ENCODE results near the gene ADORA2A.

The ADORA2A gene

DNA sequence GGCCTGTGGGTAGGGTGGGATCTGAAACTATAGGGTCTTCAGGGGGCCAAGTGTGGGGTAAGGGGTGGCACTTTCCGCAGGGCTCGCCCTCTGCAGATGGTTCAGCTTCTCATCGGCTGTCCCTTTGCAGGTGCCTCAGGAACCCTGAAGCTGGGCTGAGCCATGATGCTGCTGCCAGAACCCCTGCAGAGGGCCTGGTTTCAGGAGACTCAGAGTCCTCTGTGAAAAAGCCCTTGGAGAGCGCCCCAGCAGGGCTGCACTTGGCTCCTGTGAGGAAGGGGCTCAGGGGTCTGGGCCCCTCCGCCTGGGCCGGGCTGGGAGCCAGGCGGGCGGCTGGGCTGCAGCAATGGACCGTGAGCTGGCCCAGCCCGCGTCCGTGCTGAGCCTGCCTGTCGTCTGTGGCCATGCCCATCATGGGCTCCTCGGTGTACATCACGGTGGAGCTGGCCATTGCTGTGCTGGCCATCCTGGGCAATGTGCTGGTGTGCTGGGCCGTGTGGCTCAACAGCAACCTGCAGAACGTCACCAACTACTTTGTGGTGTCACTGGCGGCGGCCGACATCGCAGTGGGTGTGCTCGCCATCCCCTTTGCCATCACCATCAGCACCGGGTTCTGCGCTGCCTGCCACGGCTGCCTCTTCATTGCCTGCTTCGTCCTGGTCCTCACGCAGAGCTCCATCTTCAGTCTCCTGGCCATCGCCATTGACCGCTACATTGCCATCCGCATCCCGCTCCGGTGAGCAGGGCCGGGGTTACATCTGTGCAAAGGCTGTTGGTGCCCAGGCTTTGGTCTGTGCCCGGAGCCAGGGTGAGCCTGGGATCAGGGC, 5.8 kb downstream of the ADORA2A start:
- no peak for DNase-seq (ENCODE audit: low spot score)

DNA sequence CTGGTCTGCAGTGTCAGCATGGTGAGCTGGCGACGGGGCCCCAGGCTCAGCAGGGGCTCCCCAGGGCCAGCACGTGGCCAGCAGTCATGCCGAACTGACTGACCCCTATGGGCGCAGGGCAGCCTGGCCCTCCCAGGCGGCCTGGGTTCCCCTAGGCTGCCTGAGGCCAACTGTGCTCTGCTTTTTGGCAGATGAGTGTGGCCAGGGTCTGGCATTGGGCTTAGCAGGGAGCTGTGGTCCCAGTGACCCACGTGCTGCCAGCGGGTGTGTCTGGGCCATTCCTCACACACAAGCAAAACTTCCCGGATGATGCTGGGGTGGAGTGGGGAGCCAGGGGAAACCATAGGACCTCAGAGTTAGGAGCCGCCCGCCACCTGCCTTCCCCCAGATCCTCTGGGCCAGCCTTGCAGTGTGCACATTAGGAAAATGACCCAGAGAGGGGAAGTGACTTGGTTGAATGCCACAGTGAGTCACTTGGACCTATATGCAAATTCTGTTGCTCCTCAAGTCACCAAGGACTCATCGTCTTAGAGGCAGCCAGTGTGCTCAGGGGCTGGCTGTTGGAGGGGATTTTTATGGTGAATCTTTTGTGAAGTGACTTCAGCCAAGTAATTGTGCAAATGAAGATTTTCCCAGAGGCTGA, 6.5 kb downstream of the ADORA2A start:
- no peak for DNase-seq (ENCODE audit: low spot score)

DNA sequence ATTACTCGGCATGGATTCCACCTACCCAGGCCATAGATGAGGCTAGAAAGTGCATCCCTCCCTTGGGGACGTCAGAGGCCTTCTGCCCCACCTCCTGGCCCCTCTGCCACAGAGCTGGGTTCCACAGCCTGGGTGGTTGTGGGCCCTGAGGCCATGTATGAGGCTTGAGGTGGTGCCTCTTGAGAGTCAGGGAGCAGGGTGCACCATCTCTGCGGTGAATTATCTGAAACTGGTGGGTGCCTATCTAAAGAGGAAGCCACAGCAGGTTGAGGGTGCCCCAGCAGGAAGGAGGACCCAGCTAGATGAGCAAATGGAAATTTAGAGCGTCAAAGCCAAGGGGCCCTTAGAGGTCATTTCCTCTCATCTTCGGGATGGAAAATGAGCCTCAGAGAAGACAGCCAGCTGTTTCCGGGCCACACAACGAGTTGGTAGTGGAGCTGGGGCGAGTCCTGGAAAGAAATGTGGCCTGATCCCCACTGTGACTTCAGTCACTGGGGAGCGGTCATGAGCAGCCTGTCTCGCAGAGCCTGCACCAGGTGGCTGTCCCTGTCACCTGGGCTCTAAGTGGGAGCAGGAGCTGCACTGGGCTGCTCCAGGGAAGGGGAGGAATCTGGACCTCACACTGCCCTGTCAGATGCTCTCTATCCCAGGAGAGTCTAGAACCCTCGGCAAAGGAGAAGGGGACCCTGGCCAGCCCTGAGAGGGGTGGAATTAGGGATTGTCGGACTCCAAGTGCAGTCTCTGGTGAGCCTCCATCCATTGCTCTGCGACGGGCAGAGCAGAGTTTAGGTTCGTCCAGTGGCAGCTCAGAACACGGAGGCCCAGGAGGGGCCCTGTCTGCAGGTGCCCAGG, 7.3 kb downstream of the ADORA2A start:
- no peak for DNase-seq (ENCODE audit: low spot score)

DNA sequence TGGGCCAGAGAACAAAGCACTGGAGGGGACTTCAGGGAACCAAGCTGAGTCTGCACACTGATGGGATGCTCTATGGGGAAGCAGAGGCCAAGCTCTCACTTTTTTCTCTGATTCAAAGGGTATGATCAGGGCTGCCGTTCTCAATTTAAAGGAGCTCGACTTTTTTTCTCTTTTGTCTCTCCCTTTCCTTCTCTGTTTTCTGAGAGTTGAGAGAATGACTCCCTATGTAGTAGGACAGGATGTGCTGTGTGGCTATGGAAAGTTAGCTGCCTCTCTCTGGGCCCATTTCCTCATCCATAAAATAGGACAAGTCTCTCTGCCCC, 7.9 kb downstream of the ADORA2A start:
- no peak for DNase-seq (ENCODE audit: low spot score)

DNA sequence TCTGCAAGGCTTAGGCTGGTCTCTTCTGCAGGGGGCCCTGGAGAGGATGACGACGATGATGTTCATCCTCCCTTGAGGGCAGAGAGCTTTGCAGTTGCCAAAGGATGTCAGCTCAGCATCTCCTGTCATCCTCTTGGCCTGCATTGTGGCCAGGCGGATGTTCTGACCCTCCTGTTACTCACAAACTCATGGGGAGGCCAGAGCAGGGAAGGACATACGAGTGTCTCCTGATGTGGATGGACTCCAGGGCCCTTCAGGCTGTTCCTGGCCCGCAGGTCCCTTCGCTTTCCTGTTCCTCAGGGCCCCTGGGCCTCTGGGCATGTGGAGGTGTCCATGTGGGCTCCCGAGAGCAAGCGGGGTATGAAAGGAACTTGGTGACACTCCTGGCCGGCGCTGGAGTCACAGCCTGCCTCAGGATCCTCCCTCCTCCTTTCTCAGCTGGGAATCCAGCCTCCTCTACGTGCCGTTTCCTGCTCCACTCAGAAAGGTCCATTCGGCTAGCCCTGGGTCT, 8.5 kb downstream of the ADORA2A start:
- no peak for DNase-seq (ENCODE audit: low spot score)

DNA sequence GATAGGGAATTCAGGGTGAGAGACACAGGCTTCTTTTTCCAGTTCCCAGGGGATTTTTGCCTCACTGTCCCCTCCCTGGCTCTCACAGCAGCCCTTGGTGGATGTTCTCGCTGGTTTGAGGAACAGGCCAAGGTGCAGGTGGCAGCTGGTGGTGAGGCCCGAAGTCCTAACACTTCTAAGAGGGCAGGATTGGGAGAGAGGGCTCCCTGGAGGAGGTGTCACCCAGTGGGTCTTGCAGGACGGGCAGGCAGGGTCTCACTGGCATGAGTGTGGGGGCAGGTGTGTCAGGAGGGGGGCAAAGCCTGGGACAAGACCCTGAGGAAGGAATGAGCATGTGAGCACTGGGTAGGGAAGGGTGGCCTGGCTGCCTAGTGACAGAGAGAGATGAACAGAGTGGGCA, 9.2 kb downstream of the ADORA2A start:
- no peak for DNase-seq (ENCODE audit: low spot score)

DNA sequence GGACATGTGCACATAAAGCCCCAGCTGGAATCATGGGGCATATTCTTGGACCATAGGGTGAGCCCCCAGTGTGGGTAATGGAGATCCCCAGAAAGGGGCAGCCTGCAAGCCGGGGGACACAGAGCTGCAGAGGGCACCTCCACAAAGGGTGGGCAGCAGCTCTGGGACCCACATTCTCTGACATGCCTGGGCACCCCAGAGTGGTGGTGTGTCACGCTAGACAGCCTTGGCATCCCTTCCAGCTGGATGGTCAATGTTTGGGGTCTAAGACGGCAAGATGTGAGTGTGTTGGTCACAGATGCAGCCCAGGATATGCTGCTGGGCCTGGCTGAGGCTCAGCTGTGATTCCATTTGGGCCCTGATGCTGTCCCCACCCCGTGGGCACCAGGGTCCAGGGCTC, 9.7 kb downstream of the ADORA2A start:
- no peak for DNase-seq (ENCODE audit: low spot score)

DNA sequence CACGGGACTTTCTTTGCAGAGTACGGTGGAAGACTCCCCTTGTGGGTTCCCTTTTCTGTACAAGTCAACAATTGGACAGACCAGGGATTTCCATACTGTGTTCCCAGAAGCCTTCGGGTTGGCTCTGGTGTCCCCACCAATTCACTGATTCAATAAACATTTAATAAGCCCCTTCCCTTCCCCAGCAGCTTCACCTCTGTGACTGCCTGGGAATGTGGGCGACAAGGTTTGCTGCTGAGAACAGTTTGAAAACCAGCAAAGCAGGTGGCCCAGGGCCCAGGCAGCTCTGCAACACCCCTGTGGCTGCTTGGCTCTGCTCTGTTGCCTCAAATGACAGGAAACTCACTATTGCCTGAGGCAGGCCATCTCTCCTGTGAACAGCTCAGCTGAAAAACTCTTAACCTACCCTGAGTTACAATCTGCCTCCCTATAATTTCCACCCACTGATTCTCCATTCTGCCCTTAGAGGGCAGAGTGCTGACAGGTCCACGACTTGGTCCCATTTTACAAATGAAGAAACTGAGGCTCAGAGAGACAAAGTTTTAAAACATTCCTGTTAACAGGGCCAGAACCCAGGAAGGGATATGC, 10.4 kb downstream of the ADORA2A start:
- no peak for DNase-seq (ENCODE audit: low spot score)

DNA sequence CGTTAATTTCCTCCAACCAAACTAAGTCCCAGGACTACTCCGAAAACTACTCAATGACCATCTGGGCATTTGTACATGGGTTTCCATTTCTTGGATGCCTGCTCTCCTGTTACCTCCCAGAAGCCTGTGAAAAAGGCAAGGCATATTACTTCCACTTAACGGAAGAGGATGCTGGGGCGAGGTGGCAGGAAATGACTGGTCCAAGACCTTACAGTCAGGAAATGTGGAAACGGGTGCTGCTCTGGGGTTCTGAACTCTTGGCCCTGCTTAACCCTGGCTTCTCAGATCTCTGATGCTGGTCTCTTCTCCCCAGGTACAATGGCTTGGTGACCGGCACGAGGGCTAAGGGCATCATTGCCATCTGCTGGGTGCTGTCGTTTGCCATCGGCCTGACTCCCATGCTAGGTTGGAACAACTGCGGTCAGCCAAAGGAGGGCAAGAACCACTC, 12.9 kb downstream of the ADORA2A start:
- no peak for DNase-seq (ENCODE audit: low spot score)

DNA sequence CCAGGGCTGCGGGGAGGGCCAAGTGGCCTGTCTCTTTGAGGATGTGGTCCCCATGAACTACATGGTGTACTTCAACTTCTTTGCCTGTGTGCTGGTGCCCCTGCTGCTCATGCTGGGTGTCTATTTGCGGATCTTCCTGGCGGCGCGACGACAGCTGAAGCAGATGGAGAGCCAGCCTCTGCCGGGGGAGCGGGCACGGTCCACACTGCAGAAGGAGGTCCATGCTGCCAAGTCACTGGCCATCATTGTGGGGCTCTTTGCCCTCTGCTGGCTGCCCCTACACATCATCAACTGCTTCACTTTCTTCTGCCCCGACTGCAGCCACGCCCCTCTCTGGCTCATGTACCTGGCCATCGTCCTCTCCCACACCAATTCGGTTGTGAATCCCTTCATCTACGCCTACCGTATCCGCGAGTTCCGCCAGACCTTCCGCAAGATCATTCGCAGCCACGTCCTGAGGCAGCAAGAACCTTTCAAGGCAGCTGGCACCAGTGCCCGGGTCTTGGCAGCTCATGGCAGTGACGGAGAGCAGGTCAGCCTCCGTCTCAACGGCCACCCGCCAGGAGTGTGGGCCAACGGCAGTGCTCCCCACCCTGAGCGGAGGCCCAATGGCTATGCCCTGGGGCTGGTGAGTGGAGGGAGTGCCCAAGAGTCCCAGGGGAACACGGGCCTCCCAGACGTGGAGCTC, 13.5 kb downstream of the ADORA2A start:
- DNase-seq (ENCODE audit: low spot score), result no peak

DNA sequence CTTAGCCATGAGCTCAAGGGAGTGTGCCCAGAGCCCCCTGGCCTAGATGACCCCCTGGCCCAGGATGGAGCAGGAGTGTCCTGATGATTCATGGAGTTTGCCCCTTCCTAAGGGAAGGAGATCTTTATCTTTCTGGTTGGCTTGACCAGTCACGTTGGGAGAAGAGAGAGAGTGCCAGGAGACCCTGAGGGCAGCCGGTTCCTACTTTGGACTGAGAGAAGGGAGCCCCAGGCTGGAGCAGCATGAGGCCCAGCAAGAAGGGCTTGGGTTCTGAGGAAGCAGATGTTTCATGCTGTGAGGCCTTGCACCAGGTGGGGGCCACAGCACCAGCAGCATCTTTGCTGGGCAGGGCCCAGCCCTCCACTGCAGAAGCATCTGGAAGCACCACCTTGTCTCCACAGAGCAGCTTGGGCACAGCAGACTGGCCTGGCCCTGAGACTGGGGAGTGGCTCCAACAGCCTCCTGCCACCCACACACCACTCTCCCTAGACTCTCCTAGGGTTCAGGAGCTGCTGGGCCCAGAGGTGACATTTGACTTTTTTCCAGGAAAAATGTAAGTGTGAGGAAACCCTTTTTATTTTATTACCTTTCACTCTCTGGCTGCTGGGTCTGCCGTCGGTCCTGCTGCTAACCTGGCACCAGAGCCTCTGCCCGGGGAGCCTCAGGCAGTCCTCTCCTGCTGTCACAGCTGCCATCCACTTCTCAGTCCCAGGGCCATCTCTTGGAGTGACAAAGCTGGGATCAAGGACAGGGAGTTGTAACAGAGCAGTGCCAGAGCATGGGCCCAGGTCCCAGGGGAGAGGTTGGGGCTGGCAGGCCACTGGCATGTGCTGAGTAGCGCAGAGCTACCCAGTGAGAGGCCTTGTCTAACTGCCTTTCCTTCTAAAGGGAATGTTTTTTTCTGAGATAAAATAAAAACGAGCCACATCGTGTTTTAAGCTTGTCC, 14.3 kb downstream of the ADORA2A start:
- DNase-seq (ENCODE audit: low spot score), result no peak

DNA sequence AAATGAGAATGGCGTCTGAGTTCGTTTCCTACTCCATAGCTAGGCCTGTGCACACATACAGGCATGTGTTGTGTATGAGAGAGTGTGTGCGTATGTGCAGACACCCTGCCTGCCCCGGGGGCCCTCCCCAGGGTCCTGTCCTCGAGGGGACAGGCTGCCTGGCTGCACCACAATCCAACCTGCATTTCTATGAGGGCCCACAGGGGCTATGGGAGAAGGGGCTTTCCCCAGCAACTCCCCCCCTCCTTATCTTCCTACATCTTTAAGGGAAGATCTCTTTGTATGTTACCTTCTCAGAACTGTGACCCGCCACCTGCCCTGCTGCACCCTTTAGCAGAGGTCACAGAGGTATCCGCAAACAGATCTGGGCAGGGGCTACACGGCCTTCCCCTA, 14.9 kb downstream of the ADORA2A start:
- no peak for DNase-seq (ENCODE audit: low spot score)

DNA sequence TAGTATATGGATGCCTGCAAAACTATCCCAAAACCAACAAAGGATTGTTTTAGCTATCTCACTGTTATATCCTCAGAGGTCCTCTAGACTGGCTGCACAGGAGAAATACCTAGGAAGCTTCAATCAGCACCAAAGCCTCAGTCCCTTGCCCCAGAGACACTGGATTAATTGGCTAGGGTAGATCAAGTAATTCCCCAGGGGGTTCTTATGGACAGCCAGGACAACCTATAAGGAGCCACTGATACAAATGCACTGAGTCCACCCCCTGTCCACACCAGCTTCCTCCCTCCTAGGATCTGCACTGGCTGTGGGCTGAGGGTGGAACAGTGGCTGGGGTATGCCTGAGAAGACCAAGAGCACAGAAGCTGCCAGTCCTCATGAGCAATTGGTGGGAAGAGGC, 16.3 kb downstream of the ADORA2A start:
- no peak for DNase-seq (ENCODE audit: low spot score)

DNA sequence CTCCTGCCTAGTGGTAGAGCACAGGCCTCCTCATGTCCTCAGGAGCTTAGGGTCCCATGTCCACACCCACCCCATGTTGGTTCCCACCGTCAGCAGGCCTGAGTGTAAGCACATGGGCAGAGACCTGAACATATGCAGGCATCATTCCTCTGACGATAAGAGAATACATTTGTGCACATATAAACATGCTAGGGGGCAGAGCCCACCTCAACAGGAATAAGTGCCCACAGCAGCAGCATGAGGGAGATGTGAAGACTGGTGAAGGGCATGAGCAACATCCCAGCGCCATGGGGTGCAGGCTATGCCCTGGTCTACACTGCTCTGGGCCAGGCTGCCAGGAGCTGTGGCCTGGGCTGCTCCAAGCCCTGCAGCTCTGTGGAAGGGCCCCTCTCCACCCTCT, 16.9 kb downstream of the ADORA2A start:
- DNase-seq (ENCODE audit: low spot score), result no peak

DNA sequence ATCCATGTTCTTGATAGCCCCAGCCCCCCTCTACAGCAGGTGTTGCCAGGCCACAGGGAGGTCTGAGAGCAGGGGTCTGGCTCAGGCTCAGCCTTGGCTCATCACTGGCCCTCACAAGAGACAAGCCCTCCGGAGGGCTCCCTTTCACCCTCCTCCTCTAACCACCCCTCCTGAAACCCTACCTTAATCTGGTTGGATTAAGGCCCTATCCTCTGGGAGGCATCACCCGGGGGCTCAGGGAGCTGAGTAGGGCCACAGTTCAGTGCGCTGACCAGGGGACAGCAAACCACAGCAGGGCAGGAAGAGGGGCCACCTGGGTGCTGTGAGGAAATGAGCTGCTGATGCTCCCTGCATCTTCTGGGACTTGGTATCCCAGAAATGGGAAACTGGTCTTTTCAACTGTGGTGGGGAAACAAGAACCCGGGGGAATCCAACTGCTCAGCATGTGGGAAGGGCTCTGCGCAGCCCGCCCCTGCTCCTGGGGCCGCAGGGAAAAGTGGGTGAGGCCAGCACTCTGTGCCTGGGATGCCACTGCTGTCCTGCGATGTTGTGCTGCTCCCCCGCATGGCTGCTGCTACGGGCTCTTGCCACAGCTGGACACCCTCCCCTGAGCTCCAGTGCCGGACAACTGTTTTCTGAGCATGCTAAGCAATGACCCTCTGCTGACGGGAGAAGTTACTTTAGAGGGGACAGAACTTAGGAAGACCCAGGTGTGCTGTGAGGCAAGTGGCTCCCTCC, 17.5 kb downstream of the ADORA2A start:
- DNase-seq (ENCODE audit: low spot score), result no peak

DNA sequence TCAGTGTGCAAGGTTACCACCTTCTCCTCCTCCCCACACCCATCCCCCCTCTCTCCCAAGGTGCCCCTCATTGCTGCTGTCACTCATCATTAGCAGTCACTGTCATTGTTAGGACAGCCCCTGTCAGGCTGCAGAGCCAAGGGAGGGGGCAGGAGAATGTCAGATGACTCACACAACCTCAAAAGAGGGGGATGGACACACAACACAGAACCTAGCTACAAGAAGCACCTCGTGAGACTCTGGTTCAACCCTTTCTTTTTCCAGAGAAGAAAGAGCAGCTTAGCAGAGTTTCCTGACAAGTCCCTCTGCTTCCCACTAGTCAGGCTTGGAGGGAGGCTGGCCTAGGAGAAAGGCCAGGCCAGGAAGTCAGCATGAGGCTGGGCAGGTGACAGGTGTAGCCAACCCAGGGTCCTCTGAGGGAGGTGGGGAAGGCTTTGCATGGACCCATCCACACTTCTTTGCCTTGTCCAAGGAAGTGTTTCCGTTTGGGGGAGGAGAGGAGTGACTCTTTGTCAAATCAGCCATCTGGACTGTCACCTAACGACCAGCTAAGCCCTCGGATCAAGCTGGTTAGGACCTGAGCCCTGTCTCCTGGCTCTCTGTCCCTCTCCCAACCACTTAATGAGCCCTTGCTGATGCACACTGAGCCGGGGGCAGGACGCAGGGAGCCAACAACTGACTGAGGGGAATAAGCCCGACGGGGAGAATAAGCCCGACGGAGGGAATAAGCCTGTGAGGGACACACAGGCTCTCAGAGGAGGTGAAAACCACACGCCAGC, 18.3 kb downstream of the ADORA2A start:
- no peak for DNase-seq (ENCODE audit: low spot score)

DNA sequence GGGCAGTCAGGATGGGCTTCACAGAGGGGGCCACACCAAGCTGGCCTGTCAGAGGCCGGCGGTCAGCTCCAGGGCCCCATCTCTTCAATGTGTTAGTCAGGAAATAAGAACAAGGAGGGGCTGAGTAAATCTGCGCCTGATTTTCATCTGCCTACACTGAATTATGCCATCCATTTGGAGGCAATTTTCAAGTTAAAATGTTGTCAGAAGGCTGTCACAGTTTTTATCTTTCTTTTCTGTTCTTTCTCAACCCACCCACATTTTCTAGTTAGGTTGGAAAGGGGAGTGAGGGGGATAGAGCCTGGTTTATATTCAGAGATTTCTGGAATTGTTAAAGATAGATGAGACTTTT, 18.8 kb downstream of the ADORA2A start:
- no peak for DNase-seq (ENCODE audit: low spot score)

DNA sequence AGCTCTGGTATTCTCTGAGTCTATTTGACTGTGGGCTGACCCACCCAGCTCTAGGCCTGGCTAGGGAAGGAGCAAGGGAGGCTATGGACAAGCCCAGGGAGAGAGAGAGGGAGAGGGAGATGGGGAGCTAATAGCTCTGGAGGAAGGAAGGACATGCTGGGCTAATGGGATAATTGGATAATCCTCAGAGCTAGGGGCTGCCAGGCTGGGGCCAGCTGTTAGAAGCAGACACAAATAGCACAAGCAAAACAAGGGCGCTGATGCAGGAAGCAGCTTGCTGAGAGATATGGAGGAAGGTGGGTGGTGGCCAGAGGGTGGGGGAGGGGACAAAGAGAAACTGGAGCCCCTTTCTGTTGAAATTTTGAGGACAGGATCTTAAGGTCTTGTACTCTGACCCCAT, 23.2 kb downstream of the ADORA2A start:
- no peak for DNase-seq (ENCODE audit: low spot score)

DNA sequence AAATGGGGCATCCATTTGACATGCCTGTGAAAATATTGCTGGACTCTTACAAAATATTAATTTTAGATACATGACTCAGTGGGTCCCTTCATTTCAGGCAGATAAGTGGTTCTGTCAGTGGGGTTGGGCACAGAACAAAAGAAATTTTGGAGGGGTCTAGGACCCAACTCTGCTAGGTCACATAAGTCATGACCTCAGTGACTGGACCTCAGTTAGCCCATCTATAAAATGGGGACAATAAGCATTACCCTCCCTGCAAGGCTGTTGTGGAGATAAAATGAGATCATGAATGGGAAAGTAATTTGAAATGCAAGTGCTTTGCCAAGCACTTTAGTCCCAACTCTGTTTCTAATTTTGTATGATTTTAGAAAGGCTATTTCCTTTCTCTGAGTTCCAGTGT, 23.8 kb downstream of the ADORA2A start:
- DNase-seq (ENCODE audit: low spot score), result no peak

All from GM03348 (cell line).